Calu3 (cell line): Measurements from ENCODE around the gene GABRB1. TPM values are rescaled to one million over a fixed set of nuclear protein-coding genes. Genes with fewer than 3 reads are reported as not detected.
A peak's percentile ranks its signal among the peaks of the same experiment; 100 is the strongest.

Experiments used
- BruUV-seq: library from RNA; stranded (reverse); fragments of 400-500 nt; replicated peaks from 2 replicates; lab custom pipeline; 2021; lab: Mats Ljungman, UMichigan
- CTCF ChIA-PET: fragments of 300-600 bp; sonication (Branson Sonifier 250); formaldehyde crosslinking; loops from one replicate; lab custom pipeline; 2022; ENCODE audit warnings: antibody characterized with exemption; lab: Charles Lee
- DNase-seq: peaks from one replicate; pipeline ENCODE4 v3.0.0; 2022
- H3K27ac Mint-ChIP-seq: one replicate; pipeline ENCODE4 v1.8.0; 2022; ENCODE audit warnings: mixed read lengths; ENCODE audit not compliant: unreplicated experiment
- H3K27me3 Mint-ChIP-seq: one replicate; pipeline ENCODE4 v1.8.0; 2022; ENCODE audit warnings: mixed read lengths; ENCODE audit not compliant: unreplicated experiment
- H3K36me3 Mint-ChIP-seq: one replicate; pipeline ENCODE4 v1.8.0; 2022; ENCODE audit warnings: mild to moderate bottlenecking, moderate library complexity, mixed read lengths; ENCODE audit not compliant: insufficient read depth, unreplicated experiment
- H3K4me1 Mint-ChIP-seq: one replicate; pipeline ENCODE4 v1.8.0; 2022; ENCODE audit warnings: mild to moderate bottlenecking, low read depth, mixed read lengths; ENCODE audit not compliant: unreplicated experiment
- H3K4me3 Mint-ChIP-seq: one replicate; pipeline ENCODE4 v1.8.0; 2022; ENCODE audit warnings: mild to moderate bottlenecking, low read depth, moderate library complexity, mixed read lengths; ENCODE audit not compliant: unreplicated experiment
- H3K9me3 Mint-ChIP-seq: one replicate; pipeline ENCODE4 v1.8.0; 2022; ENCODE audit warnings: low read depth, mixed read lengths; ENCODE audit not compliant: unreplicated experiment
- intact Hi-C: fragments of 100-400 bp; cut with micrococcal nuclease; formaldehyde crosslinking; loops from one replicate; pipeline ENCODE4 v1.10.0; 2022; ENCODE audit not compliant: unreplicated experiment
- total RNA-seq: library from RNA; stranded (reverse); gene quantifications from 2 replicates; pipeline ENCODE4 v1.2.3, GENCODE V29; 2022
- TF ChIP-seq, protein P1 (sequence below): fragments of 200-600 bp; IDR thresholded peaks from one replicate; pipeline ENCODE4 v1.8.0; 2022; ENCODE audit warnings: antibody characterized with exemption; ENCODE audit not compliant: unreplicated experiment

GABRB1 gene
- total RNA-seq, 1 experiment from 2014 or later: not detected

DNA sequence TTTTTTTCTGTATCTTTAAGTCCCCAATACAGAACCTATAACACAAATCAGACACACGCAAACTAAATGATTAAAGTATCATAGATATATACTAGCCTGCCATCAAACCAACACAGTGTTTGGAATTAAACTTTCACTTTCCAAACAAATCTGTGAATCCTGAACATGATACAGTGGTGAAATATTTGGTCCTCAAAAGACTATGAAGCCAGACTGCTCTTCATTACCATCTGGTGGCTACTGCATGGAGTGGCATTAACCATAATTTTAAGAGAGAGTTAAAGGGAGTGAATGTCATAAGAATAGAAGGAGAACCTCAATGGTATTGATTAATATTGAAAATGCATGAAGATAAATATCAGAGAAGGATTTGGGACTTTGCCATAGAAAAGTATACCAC, 28.8 kb upstream of the GABRB1 start:
- BruUV-seq: no TSS peak
- no peak overlapping the region for H3K27ac Mint-ChIP-seq
- H3K4me1 Mint-ChIP-seq: no peaks in the 10 kb centered on the region
- TF ChIP-seq, protein P1, sequence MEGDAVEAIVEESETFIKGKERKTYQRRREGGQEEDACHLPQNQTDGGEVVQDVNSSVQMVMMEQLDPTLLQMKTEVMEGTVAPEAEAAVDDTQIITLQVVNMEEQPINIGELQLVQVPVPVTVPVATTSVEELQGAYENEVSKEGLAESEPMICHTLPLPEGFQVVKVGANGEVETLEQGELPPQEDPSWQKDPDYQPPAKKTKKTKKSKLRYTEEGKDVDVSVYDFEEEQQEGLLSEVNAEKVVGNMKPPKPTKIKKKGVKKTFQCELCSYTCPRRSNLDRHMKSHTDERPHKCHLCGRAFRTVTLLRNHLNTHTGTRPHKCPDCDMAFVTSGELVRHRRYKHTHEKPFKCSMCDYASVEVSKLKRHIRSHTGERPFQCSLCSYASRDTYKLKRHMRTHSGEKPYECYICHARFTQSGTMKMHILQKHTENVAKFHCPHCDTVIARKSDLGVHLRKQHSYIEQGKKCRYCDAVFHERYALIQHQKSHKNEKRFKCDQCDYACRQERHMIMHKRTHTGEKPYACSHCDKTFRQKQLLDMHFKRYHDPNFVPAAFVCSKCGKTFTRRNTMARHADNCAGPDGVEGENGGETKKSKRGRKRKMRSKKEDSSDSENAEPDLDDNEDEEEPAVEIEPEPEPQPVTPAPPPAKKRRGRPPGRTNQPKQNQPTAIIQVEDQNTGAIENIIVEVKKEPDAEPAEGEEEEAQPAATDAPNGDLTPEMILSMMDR: no peak
- CTCF ChIA-PET: no interaction called here
- no peaks in the 10 kb centered on the region for H3K9me3 Mint-ChIP-seq
- DNase-seq: no peak
- no peak overlapping the region for H3K4me3 Mint-ChIP-seq
- intact Hi-C loops: no loop called here
- H3K27me3 Mint-ChIP-seq: no peaks in the 10 kb centered on the region
- no peaks in the 10 kb centered on the region for H3K36me3 Mint-ChIP-seq

DNA sequence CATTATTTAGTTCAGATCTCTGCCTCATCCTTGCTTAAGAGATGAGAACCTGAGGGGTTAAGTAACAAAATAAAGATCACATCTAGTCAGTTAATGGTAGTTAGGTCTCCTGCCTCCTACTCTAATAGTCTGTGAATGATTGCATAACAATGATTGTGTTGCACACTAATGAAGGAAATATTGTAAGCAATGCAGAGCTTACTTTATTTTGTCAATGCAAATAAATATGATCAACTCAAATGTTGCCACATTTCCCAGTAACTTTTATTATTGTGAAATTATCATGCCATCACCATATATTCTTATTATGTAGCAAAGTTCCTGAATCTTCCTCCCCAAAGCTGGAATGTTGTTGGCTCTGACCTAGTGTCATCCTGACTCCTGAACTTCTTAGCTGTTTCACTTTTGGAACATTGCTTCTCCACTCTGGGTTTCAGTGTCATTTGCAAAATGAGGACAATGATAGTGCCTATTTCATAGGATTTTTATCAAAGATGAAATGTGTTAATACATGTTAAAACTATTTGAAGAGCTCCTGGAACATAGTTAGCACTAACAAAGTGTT, 20.9 kb upstream of the GABRB1 start:
- no peak overlapping the region for H3K27ac Mint-ChIP-seq
- no peaks in the 10 kb centered on the region for H3K9me3 Mint-ChIP-seq
- intact Hi-C loops: no loop called here
- H3K27me3 Mint-ChIP-seq: no peaks in the 10 kb centered on the region
- BruUV-seq: no TSS peak
- no peak for DNase-seq
- TF ChIP-seq, protein P1: no peak
- CTCF ChIA-PET: no interaction called here
- no peaks in the 10 kb centered on the region for H3K36me3 Mint-ChIP-seq
- H3K4me1 Mint-ChIP-seq: no peaks in the 10 kb centered on the region
- H3K4me3 Mint-ChIP-seq: peak overlapping the region; percentile 26

DNA sequence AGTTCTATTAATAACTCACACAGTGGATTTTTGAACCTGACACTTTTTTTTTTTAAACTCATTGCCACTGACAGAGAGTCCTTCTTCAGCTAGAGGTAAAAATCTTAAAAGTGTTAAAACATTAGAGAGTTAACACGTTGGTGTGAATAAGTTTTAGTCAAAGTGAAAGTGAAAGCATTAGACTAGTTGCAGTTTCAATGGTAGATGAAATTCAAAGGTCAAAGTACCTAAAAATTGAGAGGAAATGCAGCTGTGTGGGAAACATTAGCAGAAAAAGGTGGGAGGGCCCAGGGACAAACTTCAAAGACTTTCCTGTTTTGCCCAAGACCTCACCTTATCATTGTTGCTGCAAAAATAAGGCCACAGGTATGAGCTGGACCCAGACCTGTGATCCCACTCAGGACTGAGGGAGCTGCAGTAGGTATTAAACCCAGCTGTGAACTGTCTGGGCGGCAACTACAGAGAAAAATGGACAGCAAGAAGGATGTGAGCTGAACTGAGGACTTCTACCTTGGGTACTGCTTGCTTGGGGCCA, 20.4 kb upstream of the GABRB1 start:
- DNase-seq: no peak
- no TSS peak for BruUV-seq
- no peaks in the 10 kb centered on the region for H3K27me3 Mint-ChIP-seq
- TF ChIP-seq, protein P1: no peak
- no peak overlapping the region for H3K27ac Mint-ChIP-seq
- peak overlapping the region; percentile 26 for H3K4me3 Mint-ChIP-seq
- intact Hi-C loops: no loop called here
- H3K4me1 Mint-ChIP-seq: no peaks in the 10 kb centered on the region
- CTCF ChIA-PET: interaction anchor here (0.6 kb wide), 1 partner anchor 1210 kb away, joined by 3 read pairs; no protein-coding TSS in a partner anchor
- no peaks in the 10 kb centered on the region for H3K36me3 Mint-ChIP-seq
- no peaks in the 10 kb centered on the region for H3K9me3 Mint-ChIP-seq

DNA sequence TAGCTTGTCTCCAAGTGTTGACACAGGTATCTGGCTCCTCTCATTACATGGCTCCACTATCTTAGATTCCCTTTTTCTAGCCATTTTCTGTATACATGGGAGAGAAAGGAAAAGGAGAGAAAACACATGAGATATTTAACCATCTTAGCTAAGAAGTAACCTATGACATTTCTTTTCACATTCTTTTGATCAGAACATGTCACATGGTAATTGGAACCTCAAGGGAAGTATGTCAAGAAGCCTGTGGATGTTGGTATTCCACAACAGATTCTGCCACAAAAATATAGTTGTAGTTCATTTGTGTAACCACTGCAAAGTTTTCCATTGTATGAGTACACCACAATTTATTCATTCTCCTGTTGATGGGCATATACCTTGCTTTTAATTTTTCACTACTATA, 18.7 kb upstream of the GABRB1 start:
- DNase-seq: no peak
- no peaks in the 10 kb centered on the region for H3K9me3 Mint-ChIP-seq
- BruUV-seq: no TSS peak
- TF ChIP-seq, protein P1: no peak
- CTCF ChIA-PET: no interaction called here
- H3K27ac Mint-ChIP-seq: no peak overlapping the region
- no peaks in the 10 kb centered on the region for H3K4me1 Mint-ChIP-seq
- no peak overlapping the region for H3K4me3 Mint-ChIP-seq
- no peaks in the 10 kb centered on the region for H3K36me3 Mint-ChIP-seq
- intact Hi-C loops: no loop called here
- H3K27me3 Mint-ChIP-seq: no peaks in the 10 kb centered on the region
